Cardiac septum (tissue), 1 donor: ENCODE results near the gene SLC41A3. TPM values are rescaled to one million over a fixed set of nuclear protein-coding genes. Genes with fewer than 3 reads are reported as not detected.

ENCODE experiments used
- DNase-seq: peaks from one replicate; pipeline ENCODE4 v3.0.0-alpha.2; 2020; ENCODE audit warnings: low spot score
- intact Hi-C: fragments of 100-400 bp; cut with DNase I; formaldehyde crosslinking; loops from one replicate; pipeline ENCODE4 v1.14.0; 2022
- long read RNA-seq: library from polyadenylated mRNA; unstranded; transcript quantifications from one replicate; pipeline ENCODE4 v2.0.0, GENCODE V29; 2021
- total RNA-seq: library from RNA; stranded (reverse); fragmentation: NEBNext Ultra II Directional; extraction: Animal tissue kit (Norgen Biotek cat#: 25700); gene quantifications from one replicate; pipeline ENCODE4 v1.2.1, GENCODE V29; 2021
- donor health status: DM: no; HTN: no; CAD: no.

Gene SLC41A3
- 35.6 TPM for total RNA-seq
- long read RNA-seq, transcript SLC41A3-203 (11 exons, 2,169 nt): major isoform, 23 of 43 reads
- long read RNA-seq, partial matches to known transcripts: 11 of 43 reads
- long read RNA-seq, other reads (novel, unspliced or antisense): 6 of 43 reads

- intact Hi-C loops: loop anchor here (5.0 to 10.0 kb wide), 2 partner anchors 97 to 391 kb away; partner anchors contain the start of gene ZXDC
- peak; percentile 94 for DNase-seq
Measured at GRCh38 chr3:126083913-126084767, at the start of gene SLC41A3. Gene SLC41A3, minus strand, starts transcription at chr3:126084124. Its CDS starts 15,905 bp downstream, at chr3:126068219.

DNA sequence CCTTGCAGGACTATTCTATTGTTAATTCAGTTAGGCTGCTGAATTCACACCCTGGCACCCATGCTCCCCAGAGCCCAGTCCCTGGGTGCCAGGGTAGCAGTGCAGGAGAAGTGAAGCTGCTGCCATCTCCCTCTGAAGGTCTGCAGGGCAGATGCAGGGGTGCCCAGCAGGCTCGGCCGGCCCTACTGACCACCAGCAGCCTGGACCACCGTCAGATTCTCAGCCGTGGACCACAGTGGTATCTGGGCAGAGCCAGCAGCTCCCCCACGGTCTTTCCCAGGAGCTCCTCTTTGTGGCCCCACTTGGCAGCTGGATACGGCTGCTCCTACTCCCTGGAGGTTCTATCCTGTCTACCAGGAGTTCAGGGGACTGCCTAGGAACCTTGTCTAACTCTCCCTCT, 49.7 kb upstream of the SLC41A3 start:
- intact Hi-C loops: loop anchor here (1.0 to 2.0 kb wide), 2 partner anchors 65 to 256 kb away; no protein-coding TSS in a partner anchor
- peak; percentile 43 for DNase-seq

GRCh38 chr3:126132751-126133511, 49.0 kb upstream of the SLC41A3 start:
- intact Hi-C loops: no loop called here
- peak; percentile 51 for DNase-seq

- DNase-seq: peak; percentile 69
- intact Hi-C loops: no loop called here
Measured at GRCh38 chr3:126131881-126132750, 48.2 kb upstream of the SLC41A3 start.

GRCh38 chr3:126130981-126131745, 47.2 kb upstream of the SLC41A3 start:
- intact Hi-C loops: no loop called here
- peak; percentile 75 for DNase-seq

- intact Hi-C loops: no loop called here
- DNase-seq: peak; percentile 64
Measured at GRCh38 chr3:126130081-126130855, 46.3 kb upstream of the SLC41A3 start.

DNA sequence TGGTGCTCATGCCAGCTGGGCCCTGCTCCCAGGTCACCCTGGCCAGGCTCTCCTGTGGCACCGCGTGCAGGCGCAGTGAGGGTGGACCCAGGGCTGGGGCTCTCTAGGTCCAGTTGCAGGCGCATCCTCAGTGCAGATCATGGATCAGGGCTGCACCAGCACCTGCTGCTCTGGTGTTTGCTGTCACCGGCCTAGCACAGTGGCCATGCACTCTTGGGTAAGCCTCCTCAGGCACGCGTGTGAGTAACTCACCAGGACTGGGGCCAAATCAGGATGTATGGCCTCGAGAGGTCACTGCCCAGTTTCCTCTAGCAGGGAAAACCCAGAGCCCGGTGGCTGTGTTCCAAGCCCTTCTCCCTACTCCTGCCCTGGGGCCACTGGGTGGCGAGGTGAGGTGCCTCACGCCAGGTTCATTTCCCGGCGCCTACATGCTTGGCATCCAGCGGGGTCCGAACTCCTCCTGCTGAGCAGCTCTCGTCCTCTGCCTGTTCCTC, 45.5 kb upstream of the SLC41A3 start:
- intact Hi-C loops: no loop called here
- DNase-seq: peak; percentile 75

DNA sequence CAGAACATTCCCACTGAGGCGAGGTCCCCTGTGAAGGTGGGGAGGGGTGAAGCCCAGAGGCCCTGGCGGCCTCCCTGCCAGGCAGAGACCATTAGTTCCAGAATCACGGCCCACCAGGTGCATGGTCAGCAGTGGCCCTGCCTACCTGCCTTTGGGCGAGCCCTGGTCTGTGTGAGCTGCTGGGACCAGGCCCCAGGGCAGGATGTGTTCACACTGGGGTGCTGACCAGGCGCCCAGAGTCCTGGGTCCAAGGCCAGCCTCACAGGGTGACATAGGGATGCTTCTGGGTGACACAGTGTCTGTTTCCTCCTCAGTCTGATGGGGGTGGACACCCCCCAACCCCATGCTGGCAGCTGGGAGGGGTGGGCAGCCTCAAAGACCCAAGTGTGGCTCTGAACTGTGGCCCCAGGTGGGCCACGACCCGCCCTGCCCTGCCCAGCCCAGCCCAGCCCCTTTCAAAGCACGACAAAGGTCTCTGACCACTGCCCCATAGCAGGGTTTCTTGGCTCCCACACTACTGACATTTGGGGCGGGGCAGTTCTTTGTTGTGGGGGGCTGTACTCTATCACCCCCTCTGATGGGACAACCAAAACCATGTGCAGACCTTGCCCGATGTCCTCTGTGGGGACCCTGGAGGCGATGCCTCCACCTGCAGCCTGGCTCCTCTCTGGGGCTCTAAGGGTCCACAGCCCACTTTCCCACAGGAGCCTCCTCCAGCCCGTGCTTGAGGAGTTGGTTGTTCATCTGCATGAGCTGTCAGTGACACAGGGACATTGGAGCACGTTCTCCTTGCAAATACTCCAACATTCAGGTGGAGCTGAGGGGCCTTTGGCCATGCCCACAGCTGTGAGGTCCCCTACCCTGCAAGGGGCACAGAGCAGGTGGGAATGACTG, 44.8 kb upstream of the SLC41A3 start:
- intact Hi-C loops: no loop called here
- peak; percentile 71 for DNase-seq

DNA sequence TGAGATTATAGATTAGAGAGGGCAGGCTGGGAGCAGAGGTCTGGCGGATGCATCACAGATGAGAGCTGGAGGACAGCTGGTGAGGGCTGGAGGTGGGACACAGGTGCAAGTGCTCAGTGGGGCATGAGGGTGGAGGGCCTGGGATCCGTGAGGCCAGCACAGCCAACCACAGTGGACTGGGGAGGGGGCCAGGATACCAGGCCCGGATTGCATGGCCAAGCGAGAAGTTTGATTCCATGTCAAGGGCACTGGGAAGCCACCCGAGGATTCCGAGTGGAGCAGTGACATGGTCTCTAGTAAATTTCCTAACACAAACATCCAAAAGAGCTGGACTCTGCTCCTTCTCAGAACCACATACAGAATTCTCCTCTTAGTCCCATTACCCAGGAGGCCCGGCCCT, 44.0 kb upstream of the SLC41A3 start:
- peak; percentile 63 for DNase-seq
- intact Hi-C loops: no loop called here

- intact Hi-C loops: no loop called here
- peak; percentile 67 for DNase-seq
Measured at GRCh38 chr3:126127452-126127851, 43.5 kb upstream of the SLC41A3 start.

GRCh38 chr3:126126811-126127431, 43.0 kb upstream of the SLC41A3 start:
- peak; percentile 66 for DNase-seq
- intact Hi-C loops: no loop called here

DNA sequence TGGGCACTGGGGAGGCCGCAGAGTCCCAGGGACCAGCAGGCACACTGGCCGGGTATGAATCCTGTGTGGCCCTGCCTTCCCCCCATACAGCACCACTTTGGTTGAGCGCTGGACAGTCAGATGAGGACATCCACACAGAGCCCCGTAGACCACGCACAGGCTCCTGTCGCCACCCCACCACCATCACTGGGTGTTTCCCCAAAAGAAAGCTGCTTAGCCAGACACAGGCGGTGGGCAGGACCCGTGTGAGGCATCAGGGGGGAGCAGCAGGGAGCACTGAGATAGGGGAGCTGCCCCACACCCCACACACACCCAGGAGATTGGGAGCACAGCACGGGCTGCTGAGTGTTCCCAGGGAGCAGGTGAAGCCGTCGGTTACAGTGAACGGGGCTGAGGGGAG, 42.4 kb upstream of the SLC41A3 start:
- peak; percentile 60 for DNase-seq
- intact Hi-C loops: no loop called here

DNA sequence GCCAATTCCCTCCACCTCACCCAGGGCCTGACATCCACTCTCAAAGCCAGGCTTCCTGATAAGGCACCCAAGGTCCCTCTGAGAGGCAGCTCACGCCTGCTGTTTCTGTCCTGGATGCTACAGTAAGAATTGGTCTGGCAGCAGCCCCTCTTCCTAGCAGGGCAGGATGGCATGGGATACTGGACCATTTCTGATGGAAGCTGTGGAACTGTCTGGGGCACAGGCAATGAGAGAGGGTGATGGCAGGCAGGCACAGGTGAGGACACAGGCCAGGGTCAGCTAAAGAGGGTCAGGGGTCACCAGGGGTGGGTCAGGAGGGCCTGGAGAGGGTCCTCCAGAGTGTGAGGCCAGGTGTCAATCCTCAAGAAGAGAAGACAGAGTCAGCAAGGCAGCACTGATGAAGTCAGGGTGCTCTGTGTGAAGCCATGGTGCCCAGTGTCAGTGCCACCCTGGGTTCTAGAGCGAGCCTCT, 41.9 kb upstream of the SLC41A3 start:
- peak; percentile 56 for DNase-seq
- intact Hi-C loops: no loop called here

- DNase-seq: peak; percentile 69
- intact Hi-C loops: no loop called here
Measured at GRCh38 chr3:126125341-126125740, 41.4 kb upstream of the SLC41A3 start.

DNA sequence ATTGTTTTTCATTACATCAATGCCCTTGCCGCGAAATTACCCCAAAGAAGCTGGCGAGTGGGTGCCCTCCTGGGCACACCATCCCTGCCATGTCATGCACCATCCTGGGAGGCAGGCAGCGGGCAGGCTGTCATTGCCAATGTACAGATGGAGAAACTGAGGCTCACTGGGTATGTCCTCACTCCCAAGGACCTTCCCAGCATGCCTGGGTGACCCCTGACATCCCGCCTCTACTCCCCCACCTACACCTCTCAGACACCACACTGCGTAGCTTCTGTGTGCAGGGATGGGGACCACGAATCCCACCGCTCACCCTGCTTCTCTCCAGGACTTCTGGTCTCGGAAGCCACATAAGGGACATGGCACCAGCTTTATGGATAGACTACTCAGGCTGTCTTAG, 41.0 kb upstream of the SLC41A3 start:
- intact Hi-C loops: no loop called here
- peak; percentile 66 for DNase-seq
